ENCODE measurements around the gene INTS11. TPM values are rescaled to one million over a fixed set of nuclear protein-coding genes. Genes with fewer than 3 reads are reported as not detected.

INTS11 gene
- total RNA-seq, 1 experiment from 2014 or later = 161 TPM

DNA sequence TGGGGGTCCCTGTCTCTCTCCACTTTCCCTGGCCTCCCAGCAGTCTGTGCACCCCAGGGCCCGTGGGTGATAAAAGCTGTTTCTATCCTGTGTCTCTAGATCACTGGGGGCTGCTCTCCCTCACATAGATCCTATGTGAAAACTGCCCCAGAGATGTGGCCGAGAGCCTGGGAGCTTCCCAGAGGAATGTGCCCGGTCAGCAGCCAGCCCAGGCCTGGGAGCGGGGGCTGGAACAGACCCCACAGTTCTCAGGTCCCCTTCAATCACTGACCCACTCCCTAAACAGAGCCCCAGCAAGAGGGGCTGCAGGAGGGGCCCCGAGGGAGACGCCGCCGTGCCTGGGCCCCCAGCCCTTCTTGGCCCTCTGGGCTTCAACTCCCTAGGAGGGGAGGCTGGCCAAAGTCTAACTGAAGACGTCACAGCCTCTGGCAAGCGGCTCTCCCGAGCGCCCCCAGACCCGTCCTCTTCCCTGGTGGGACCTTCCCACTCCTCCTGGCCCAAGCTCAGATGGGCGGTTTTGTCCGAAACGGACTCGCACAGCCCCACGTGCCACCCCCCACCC is 33.5 kb upstream of the INTS11 start (continued):
- TF ChIP-seq, protein P1, sequence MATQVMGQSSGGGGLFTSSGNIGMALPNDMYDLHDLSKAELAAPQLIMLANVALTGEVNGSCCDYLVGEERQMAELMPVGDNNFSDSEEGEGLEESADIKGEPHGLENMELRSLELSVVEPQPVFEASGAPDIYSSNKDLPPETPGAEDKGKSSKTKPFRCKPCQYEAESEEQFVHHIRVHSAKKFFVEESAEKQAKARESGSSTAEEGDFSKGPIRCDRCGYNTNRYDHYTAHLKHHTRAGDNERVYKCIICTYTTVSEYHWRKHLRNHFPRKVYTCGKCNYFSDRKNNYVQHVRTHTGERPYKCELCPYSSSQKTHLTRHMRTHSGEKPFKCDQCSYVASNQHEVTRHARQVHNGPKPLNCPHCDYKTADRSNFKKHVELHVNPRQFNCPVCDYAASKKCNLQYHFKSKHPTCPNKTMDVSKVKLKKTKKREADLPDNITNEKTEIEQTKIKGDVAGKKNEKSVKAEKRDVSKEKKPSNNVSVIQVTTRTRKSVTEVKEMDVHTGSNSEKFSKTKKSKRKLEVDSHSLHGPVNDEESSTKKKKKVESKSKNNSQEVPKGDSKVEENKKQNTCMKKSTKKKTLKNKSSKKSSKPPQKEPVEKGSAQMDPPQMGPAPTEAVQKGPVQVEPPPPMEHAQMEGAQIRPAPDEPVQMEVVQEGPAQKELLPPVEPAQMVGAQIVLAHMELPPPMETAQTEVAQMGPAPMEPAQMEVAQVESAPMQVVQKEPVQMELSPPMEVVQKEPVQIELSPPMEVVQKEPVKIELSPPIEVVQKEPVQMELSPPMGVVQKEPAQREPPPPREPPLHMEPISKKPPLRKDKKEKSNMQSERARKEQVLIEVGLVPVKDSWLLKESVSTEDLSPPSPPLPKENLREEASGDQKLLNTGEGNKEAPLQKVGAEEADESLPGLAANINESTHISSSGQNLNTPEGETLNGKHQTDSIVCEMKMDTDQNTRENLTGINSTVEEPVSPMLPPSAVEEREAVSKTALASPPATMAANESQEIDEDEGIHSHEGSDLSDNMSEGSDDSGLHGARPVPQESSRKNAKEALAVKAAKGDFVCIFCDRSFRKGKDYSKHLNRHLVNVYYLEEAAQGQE (IDR thresholded peaks at IDR 0.05; ENCODE audit: low read depth) = no peak
- TF ChIP-seq ZNF274 (IDR thresholded peaks at IDR 0.05; ENCODE audit: low read depth, low read length) = no peak
- no peak for TF ChIP-seq JUND (IDR thresholded peaks at IDR 0.05)
- TF ChIP-seq RAD21 (IDR thresholded peaks at IDR 0.05; ENCODE audit: low read depth) = no peak

DNA sequence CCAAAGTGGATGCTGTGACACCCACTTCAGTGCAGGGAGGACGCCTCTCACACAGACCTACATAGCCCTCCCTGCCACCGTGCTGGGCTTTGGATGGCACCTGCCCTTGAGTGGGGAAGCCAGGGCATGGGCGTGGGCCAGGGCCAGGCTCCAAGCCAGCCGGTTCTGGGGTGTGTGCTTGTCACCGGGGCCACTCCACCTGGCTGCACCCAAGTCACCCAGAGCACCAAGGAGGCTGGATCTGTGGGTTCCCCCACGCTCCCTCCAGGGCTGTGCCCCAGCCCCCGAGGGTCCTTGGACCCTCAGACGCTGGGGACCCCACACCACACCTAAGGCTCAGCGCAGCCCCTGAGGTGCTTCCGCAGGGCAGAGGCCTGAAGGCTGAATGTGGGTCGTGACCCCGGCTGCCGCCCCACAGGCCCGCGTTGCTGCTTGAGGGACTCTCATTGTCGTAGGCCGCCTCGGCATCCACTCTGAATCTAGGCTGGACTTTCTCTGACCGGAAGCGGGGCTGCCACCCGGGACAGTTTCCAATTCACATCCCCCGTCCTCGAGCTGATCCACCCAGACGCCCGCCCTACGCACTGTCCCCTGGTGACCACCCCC is 32.4 kb upstream of the INTS11 start:
- no peaks in the 10 kb centered on the region for H3K9me2 ChIP-seq (ENCODE audit: insufficient read depth)
- no peaks in the 10 kb centered on the region for H3K79me2 ChIP-seq (ENCODE audit: insufficient read depth, low read length)
- ATAC-seq = no peak
- no peak for TF ChIP-seq EGR1 (IDR thresholded peaks at IDR 0.05; ENCODE audit: low read depth)
- no peak for TF ChIP-seq CEBPB (IDR thresholded peaks at IDR 0.05; ENCODE audit: low read depth)
- TF ChIP-seq EZH2 (IDR thresholded peaks at IDR 0.05) = no peak
- no peak for TF ChIP-seq POLR2A (IDR thresholded peaks at IDR 0.05; ENCODE audit: borderline replicate concordance, extremely low read depth, insufficient read depth, insufficient read length)
- no peak for TF ChIP-seq EZH2phosphoT487 (IDR thresholded peaks at IDR 0.05; ENCODE audit: borderline replicate concordance)
- TF ChIP-seq, protein P2, sequence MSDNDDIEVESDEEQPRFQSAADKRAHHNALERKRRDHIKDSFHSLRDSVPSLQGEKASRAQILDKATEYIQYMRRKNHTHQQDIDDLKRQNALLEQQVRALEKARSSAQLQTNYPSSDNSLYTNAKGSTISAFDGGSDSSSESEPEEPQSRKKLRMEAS (IDR thresholded peaks at IDR 0.05) = no peak
- TF ChIP-seq, protein P1 (IDR thresholded peaks at IDR 0.05; ENCODE audit: low read depth) = no peak
- no peak for TF ChIP-seq FOSL1 (IDR thresholded peaks at IDR 0.05; ENCODE audit: low read depth)
- no peak for TF ChIP-seq SIN3A (IDR thresholded peaks at IDR 0.05; ENCODE audit: low read depth)
- BruUV-seq (replicated peaks) = no TSS peak
- H3K27ac ChIP-seq (ENCODE audit: low read depth, low read length) = no peak overlapping the region
- H4K20me1 ChIP-seq (ENCODE audit: insufficient read depth) = no peaks in the 10 kb centered on the region
- intact Hi-C loops (cut with micrococcal nuclease) = no loop called here
- H3K36me3 ChIP-seq (ENCODE audit: control insufficient read depth in 1 of 2, insufficient read depth in 2 of 2, low read length in 2 of 2) = no peaks in the 10 kb centered on the region
- CTCF ChIA-PET = no interaction called here
- DNase-seq (ENCODE audit: low read depth, low spot score) = no peak
- no peaks in the 10 kb centered on the region for H3K27me3 ChIP-seq (ENCODE audit: insufficient read depth, low read length)
- H3K4me2 ChIP-seq (ENCODE audit: low read length) = no peak overlapping the region
- H2AFZ ChIP-seq (ENCODE audit: low read depth, low read length, poor library complexity, severe bottlenecking) = no peak overlapping the region
- H3K4me3 ChIP-seq (replicated peaks in 1 of 2; ENCODE audit: low read depth in 1 of 2, low read length in 2 of 2) = no peak overlapping the region
- POLR2A ChIA-PET = no interaction called here
- no peaks in the 10 kb centered on the region for H3K9me3 ChIP-seq (ENCODE audit: control insufficient read depth in 1 of 2, insufficient read depth in 1 of 2, low read depth in 1 of 2, low read length in 2 of 2)
- H3K9ac ChIP-seq (ENCODE audit: low read length) = no peak overlapping the region
- RAD21 ChIA-PET (ENCODE audit: low non-redundant PET in 1 of 2, low total read pairs in 2 of 2, uncharacterized antibody in 2 of 2, unreplicated experiment in 2 of 2) = no interaction called here
- peaks cover 26 to 67% of the 10 kb centered on the region in 2 experiments for H3K4me1 ChIP-seq (ENCODE audit: control insufficient read depth in 1 of 2, insufficient read depth in 2 of 2, low read length in 2 of 2)

Measured in HCT116 (cell line).